Measurements from ENCODE around the gene MYO1B.

MYO1B gene

DNA sequence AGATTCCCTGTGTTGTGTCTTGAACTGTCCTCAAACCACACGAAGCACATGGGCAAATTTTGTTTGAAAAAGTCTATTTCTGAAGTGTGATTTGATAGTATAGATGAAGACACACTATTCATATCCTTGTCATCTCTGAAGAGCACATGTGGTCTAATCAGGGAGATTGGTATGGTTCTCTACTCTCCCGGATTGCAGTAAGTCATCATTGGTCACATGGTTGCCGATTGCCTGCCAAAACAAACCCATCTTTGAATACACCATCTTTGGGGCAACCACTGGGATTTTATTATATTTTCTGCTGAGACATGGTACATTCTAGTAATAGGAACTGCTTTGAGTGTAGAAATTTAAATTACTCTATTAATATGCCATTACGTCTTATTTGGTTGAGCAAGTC is 186.9 kb downstream of the MYO1B start:
- DNase-seq (ENCODE audit: low read depth in 2 of 2): peak in 1 of 2 donors; percentile 42
- no peak overlapping the region for H3K4me3 ChIP-seq (replicated peaks in 1 of 2; ENCODE audit: low read depth in 2 of 2, low read length in 2 of 2)
- TF ChIP-seq, protein P1, sequence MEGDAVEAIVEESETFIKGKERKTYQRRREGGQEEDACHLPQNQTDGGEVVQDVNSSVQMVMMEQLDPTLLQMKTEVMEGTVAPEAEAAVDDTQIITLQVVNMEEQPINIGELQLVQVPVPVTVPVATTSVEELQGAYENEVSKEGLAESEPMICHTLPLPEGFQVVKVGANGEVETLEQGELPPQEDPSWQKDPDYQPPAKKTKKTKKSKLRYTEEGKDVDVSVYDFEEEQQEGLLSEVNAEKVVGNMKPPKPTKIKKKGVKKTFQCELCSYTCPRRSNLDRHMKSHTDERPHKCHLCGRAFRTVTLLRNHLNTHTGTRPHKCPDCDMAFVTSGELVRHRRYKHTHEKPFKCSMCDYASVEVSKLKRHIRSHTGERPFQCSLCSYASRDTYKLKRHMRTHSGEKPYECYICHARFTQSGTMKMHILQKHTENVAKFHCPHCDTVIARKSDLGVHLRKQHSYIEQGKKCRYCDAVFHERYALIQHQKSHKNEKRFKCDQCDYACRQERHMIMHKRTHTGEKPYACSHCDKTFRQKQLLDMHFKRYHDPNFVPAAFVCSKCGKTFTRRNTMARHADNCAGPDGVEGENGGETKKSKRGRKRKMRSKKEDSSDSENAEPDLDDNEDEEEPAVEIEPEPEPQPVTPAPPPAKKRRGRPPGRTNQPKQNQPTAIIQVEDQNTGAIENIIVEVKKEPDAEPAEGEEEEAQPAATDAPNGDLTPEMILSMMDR (IDR thresholded peaks at IDR 0.05; ENCODE audit: low read depth, low read length): no peak

DNA sequence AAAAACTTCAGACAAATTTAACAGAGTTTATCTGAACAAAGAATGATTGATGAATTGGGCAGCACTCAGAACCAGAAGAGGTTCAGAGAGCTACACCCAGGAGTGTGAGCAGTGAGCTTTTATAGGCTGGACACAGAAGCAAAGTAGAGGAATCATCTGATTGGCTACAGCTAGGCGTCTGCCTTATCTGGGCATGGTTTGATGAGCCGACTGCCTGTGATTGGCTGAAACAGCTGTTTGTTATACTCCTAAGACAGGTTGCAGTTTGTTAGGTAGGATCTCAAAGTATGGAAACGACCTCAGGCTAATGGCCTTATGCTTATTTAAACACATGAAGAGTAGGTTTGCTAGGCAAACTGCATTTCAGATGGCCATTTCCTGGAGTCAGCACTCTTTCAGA is 188.9 kb downstream of the MYO1B start:
- TF ChIP-seq, protein P1 (IDR thresholded peaks at IDR 0.05; ENCODE audit: low read depth, low read length): no peak
- DNase-seq (ENCODE audit: low read depth in 2 of 2): no peak
- H3K4me3 ChIP-seq (replicated peaks in 1 of 2; ENCODE audit: low read depth in 2 of 2, low read length in 2 of 2): no peak overlapping the region

DNA sequence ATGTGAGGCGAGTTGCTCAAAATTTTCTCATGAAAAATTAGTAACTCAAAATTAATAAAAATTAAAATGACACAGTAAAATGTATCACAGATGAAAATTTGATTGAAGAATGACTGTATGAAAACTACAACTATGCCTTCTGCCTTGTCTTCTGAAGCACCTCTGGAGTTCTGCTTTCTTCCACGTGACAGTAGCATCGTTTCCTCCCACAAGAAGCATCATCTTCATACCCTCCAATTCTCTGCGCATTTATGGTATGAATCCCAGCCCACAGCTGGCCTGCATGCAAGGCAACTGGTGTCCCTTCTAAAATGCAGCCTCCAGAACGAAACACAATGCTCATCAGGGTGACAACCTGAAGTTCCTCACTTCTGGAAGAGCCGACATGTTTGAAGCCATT is 189.9 kb downstream of the MYO1B start:
- no peak for DNase-seq (ENCODE audit: low read depth in 2 of 2)
- TF ChIP-seq, protein P1 (IDR thresholded peaks at IDR 0.05; ENCODE audit: low read depth, low read length): no peak
- H3K4me3 ChIP-seq (replicated peaks in 1 of 2; ENCODE audit: low read depth in 2 of 2, low read length in 2 of 2): no peak overlapping the region

DNA sequence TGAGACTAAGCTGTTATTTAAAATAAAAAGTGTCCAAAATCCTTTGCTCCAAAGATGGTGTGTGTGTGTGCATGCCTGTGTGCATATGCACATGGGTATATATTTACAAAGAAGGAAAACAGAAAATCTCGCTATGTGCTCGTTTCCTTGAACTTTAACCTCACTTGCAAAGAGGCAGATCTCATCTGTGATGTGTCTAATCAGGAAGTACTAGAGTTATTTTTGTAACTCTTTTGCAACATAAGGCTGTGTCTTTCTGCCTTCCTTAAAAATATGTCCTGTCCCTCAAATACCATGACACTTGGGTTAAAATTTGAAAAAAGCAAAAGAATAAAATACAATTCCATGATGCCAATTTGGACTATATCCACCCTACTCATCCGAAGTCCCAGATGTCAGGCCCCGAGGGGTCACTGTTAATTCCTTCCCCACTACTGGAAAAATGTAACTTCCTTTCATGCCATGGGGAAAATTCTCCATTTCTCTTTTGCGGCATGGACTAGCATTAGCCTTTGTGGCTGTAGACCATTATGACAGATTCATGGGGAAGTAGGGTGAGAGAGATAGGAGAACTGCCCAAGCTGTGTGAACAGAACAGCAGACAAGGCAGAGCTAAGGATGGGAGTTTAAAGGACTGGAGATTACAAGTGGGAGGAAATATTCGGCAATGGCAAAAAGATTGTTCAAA is 191.3 kb downstream of the MYO1B start:
- no peak overlapping the region for H3K4me3 ChIP-seq (replicated peaks in 1 of 2; ENCODE audit: low read depth in 2 of 2, low read length in 2 of 2)
- TF ChIP-seq, protein P1 (IDR thresholded peaks at IDR 0.05; ENCODE audit: low read depth, low read length): no peak
- DNase-seq (ENCODE audit: low read depth in 2 of 2): no peak

DNA sequence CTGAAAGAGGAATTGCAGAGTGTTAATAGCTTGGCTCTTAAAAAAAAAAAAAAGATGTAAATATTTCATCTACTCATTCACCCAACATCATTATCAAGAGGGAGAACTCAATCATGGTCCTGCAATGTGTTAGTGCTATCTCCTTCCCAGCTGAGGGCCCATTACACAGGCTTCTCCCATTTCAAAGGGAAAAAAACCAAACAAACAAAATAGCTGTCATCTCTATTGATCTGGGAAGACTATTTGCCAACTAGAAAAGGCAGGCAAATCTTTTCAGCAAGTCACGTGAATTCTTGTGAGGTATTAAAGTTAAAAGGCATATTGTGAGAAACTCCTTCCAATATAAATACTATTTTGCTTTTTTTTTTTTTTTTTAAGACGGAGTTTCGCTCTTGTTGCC is 194.3 kb downstream of the MYO1B start:
- TF ChIP-seq, protein P1 (IDR thresholded peaks at IDR 0.05; ENCODE audit: low read depth, low read length): no peak
- H3K4me3 ChIP-seq (replicated peaks in 1 of 2; ENCODE audit: low read depth in 2 of 2, low read length in 2 of 2): no peak overlapping the region
- DNase-seq (ENCODE audit: low read depth in 2 of 2): no peak

DNA sequence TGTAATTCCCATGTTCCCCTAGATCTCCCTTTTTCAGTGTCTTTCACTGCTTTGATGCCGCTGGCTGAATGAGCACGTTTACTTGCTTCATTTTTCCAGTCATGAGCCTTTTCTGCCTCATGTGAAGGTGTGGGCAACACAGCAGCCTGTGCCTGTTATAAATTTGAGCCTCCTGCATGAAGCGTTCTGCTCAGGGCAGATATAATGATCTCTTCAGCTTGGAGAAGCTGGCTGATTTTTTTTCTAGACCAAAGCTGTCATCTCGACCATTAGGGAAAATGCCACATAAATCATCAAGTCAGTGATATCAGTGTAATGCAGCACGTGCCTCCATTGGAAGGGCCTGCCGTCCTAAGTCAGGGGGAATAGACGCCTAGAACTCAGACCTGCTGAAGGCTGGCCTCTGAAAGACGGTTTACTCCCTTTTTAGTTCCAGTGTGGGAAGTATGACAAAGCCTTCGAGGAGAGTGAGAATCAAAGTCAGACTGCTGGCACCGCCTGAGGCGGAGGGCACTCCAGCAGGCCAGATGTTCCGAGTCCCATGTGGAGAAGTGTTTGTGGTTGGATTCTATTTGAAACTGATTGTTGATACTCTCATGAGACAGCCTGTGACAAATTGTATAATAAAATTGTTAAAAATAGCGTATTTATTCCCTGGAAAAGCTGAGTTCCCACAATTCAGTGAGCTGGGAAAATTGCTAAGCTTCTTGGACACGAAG is 196.5 kb downstream of the MYO1B start:
- H3K4me3 ChIP-seq (replicated peaks in 1 of 2; ENCODE audit: low read depth in 2 of 2, low read length in 2 of 2): no peak overlapping the region
- TF ChIP-seq, protein P1 (IDR thresholded peaks at IDR 0.05; ENCODE audit: low read depth, low read length): no peak
- DNase-seq (ENCODE audit: low read depth in 2 of 2): peak; percentile 7 to 19
